EH (cell line): ENCODE measurements around the gene SPAG7.

Experiments used
- DNase-seq: peaks from one replicate; pipeline ENCODE4 v3.0.0-alpha.2; 2015; ENCODE audit warnings: low read depth

Gene SPAG7

GRCh38 chr17:4967539-4968485, at the start of gene SPAG7:
SPAG7 (minus strand) TSS chr17:4967817; CDS start chr17:4967804, 13 bp downstream.
- peak; percentile 96 for DNase-seq

DNA sequence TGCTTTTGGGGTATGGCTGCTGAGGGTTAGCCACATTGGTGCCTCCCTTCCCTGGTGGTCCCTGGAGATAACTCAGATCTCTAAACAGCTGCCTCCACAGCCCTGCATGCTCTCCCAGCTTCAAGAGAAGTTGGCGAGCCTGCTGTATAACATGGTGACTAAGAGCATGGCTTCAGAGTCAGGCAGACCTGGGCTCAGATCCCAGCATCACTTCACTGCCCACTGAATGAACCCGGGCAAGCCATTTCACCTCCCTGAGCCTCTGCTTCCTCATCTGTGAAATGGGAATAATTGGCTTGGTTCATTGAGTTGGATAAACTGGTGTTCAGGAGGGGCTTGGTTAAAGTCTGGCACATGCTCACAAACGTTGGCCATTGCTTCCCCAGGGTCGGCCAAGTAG, 46.7 kb upstream of the SPAG7 start:
- DNase-seq: no peak

- peak; percentile 53 for DNase-seq
These were observed 44.3 kb upstream of the SPAG7 start for GRCh38 chr17:5011928-5012327.

- no peak for DNase-seq
These were observed 35.7 kb upstream of the SPAG7 start for GRCh38 chr17:5003214-5003867.

GRCh38 chr17:5002121-5002788, 34.6 kb upstream of the SPAG7 start:
- no peak for DNase-seq

DNA sequence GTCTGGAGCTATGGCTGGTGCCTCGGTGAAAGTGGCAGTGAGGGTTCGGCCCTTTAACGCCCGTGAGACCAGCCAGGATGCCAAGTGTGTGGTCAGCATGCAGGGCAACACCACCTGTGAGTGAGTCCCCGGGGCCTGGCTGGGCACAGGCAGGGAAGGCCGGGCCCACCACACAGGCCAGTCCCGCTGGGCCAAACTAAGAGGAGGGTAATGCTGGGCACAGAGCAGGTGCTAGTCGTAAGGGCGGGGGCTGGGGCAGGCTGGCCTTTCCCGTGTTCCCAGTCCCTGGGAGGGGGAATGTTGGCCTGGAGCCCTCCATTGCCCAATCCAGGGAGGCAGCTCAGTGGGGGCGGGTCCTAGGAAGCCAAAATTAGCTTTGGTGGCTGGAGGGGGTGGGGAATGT, 32.6 kb upstream of the SPAG7 start:
- peak; percentile 60 for DNase-seq

GRCh38 chr17:4999430-5000093, 31.9 kb upstream of the SPAG7 start:
- no peak for DNase-seq

- DNase-seq: peak; percentile 13
These were observed 31.3 kb upstream of the SPAG7 start for GRCh38 chr17:4998732-4999429.

GRCh38 chr17:4998027-4998731, 30.6 kb upstream of the SPAG7 start:
- DNase-seq: peak; percentile 20

DNA sequence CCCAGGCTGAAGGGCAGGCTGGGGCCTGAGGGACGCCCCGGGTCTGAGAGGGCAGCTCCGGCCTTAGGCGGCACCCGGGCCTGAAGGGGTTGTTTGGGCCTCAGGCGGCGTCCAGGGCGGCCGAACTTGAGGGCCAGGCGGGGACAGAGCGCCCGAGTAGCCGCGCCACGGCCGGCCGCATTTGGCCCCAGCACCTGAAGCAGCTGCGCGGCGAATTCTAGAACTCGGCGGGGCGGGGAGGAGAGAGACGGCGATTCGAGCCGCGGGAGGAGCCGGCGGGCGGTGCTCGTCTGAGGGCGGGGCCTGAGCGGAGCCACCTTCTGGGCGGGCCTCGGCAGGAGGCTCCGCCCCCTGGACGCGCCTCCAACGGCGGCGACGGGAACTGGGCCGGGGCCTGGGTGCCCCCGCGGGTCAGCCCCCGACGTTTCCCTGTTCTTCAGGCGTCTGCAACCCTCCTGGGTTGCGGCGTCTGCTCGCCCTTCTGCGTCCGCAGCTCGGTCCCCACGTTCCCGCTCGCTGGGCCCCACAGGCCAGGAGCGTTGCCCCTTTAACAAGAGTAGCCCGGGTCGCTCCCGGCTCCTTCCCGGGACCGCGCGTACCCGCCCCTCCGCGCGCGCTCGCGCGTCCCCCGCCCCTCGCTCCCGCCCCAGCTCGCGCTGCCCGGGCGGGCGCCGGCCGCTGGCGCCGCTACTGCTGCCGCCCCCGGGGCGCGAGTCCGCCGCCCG, 29.8 kb upstream of the SPAG7 start, which contains the start of the genes INCA1 and KIF1C:
TSS of gene INCA1 (minus strand) at position 221 of the 725 bp plus-strand sequence. CDS start 3,085 bp downstream, outside the sequence.
TSS of gene KIF1C (plus strand) at position 649 of the 725 bp plus-strand sequence. CDS start 2,297 bp downstream, outside the sequence.
- DNase-seq: peak; percentile 90

DNA sequence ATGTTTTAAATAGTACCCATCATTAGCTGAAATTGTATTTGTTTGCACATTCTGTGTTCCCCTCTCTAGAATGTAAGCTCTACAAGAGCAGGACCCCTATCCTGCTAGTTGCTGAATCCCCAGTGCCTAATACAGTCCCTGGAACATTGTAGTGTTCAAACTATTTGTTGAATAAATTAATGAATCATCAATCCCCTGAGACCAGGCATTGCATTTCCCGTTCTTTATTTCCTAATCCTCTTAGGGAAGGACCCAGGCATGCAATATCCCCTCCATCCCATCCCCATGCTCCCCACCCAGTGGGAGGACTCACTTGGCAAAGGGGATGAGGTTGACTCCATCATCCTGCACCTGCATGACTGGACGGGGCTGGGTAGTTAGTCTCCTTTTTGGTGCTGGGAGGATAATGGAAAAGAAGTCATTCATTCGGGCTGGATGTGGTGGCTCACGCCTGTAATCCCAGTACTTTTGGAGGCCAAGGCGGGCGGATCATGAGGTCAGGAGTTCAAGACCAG, 26.5 kb upstream of the SPAG7 start:
- no peak for DNase-seq

- DNase-seq: peak; percentile 18
These were observed 20.4 kb upstream of the SPAG7 start for GRCh38 chr17:4987767-4988567.

- DNase-seq: peak; percentile 84
These were observed 19.5 kb upstream of the SPAG7 start, which contains the start of gene CAMTA2 for GRCh38 chr17:4986951-4987766. CAMTA2 (minus strand) TSS chr17:4987675; CDS start chr17:4986222, 1,453 bp downstream.

DNA sequence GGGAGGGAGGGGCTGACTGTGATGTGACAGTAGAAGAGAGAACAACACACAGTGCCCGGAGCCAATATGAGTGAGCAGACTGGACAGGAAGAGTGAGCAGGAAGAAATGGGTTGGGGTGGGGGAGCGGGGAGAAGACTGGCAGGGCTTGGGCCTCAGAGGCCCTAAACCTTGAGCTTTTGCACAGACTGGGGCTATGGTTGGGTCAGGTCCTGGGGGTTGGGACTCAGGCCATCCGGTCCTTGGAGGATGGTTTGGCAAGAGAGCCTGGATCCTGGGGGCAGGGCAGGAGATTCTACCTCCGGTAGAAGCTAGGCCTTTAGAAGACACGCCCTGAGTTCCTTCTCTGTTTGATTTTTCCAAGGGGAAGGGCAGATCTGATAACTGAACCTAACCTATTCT, 18.8 kb upstream of the SPAG7 start:
- peak; percentile 55 for DNase-seq

DNA sequence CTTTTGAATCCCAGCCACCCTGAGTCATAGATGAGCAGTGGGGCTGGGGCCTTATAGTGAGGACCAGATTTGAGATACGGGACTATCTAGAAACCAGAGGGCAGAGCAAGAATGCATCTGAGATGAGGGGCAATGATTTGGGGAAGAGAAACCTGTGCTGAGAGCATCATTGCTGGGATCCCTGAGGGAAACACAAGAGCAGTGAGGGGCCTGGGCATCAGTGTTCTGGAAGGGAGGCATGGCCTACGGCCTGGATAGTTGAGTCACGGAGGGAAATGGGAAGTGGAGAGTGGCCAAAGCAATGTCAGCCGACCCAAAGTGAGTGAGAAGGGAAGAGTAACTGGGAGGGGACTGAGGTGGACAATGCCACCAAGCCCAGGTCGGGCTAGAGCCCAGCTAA, 14.7 kb upstream of the SPAG7 start:
- peak; percentile 15 for DNase-seq

- DNase-seq: peak; percentile 67
These were observed 13.1 kb upstream of the SPAG7 start for GRCh38 chr17:4980644-4981216.

- DNase-seq: no peak
These were observed 11.1 kb upstream of the SPAG7 start for GRCh38 chr17:4978726-4979125.
